Measurements from ENCODE around the gene SCUBE1. TPM values are rescaled to one million over a fixed set of nuclear protein-coding genes. Genes with fewer than 3 reads are reported as not detected.

Gene SCUBE1
- polyA plus RNA-seq, 1 experiment, result not detected

- Histone ChIP-seq H3K4me3 (ENCODE audit: low read depth, low read length) (no peak overlapping the region), H3K27me3 (ENCODE audit: control insufficient read depth, insufficient read depth, low read length) (peaks cover 14% of the 10 kb centered on the region), H3K36me3 (ENCODE audit: control insufficient read depth, insufficient read depth, low read length) (no peaks in the 10 kb centered on the region)
- POLR2A ChIA-PET, result no interaction called here
- TF ChIP-seq CTCF (IDR thresholded peaks at IDR 0.05; ENCODE audit: insufficient read depth, low read depth, low read length), result no peak
- DNase-seq (ENCODE audit: low read depth), result no peak
- CTCF ChIA-PET, result interaction anchor here (1.6 to 16.5 kb wide), 3 partner anchors 10 to 120 kb away, joined by 8 to 215 read pairs (median 11); no protein-coding TSS in a partner anchor
Observed at GRCh38 chr22:43263645-43264514, 79.3 kb downstream of the SCUBE1 start.

DNA sequence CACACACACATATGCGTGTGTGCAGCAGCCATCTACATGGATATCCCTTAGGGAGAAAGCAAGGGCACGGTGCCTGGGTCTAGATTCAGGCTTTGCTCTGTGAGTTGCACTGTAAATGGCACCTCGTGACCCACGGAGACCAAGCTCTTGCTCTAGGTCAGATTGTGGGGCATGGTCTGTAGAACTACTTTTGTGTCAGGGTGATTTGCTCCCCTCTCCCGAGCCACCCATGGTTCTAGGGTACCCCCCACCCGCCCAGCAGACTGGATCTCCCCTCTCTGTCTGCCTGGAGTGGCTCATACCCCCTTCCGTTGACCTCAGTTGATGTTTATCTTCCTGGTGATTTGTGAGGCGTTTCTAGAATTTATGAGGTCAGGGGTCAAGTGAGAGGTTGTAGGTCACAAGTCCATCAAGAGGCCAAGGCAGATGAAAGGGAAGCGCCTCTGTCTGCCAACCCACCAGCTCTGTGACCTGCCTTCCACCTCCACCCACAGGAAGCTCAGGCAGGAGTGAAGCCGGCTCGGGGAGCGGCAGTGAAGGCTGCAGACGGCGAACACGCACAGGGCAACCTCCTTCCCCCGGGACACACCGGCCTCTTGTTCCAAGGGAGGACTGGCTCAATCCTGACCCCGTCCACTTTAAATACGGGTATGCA, 80.1 kb downstream of the SCUBE1 start:
- no peak for DNase-seq (ENCODE audit: low read depth)
- CTCF ChIA-PET, result interaction anchor here (1.6 kb wide), 1 partner anchor 83 kb away, joined by 8 read pairs; no protein-coding TSS in a partner anchor

DNA sequence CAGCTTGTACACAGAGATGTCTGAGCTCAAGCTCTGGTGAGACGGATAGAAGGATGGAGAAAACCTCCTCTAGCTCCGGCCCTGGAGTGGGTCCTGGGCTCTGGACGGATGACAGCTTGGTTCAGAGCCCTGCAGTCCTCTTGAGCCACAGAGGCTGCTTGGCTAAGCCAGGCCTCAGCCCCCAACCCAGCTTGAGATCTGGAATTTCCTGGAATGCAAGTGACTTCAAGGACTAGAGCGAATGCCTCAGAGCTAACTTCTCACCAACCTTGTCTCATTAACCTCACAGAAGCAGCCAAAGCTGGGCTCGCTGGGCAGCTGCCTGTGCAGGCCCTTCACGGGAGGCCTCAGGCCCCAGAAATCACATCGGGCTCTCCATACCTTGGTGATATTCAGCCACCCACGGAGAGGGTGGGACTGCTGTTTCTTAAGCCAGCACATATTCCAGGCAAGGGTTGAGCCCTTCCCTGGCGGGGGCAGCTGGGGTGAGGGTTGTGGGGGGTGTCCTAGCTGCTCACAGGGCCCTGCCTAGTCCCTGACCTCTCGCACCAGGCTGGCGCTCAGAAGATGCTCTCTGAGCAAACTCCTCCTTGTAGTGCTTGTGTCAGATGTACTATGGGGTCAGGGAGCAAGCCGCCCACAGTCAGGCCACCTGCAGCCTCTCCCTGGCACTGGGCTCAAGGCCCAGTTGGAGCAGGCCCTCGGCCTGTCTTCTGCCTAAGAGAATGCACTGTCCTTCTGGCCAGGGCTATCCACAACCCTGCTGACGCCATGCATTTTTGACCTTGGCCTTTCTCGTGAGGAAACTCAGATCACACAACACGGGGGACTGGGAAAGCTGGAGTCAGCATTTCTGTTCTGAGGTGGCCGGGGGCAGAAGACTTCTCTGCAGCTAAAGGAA, 82.6 kb downstream of the SCUBE1 start:
- H3K4me3 ChIP-seq (ENCODE audit: low read depth, low read length), result no peak overlapping the region
- H3K36me3 ChIP-seq (ENCODE audit: control insufficient read depth, insufficient read depth, low read length), result no peaks in the 10 kb centered on the region
- CTCF ChIA-PET, result interaction anchor here (0.6 to 4.1 kb wide), 7 partner anchors 13 to 602 kb away, joined by 3 to 24 read pairs (median 3); no protein-coding TSS in a partner anchor
- no peak for TF ChIP-seq CTCF (IDR thresholded peaks at IDR 0.05; ENCODE audit: insufficient read depth, low read depth, low read length)
- POLR2A ChIA-PET, result no interaction called here
- peaks cover 10% of the 10 kb centered on the region for H3K27me3 ChIP-seq (ENCODE audit: control insufficient read depth, insufficient read depth, low read length)
- no peak for DNase-seq (ENCODE audit: low read depth)

More for the DNA sequence above, 80.1 kb downstream of the SCUBE1 start:
- Histone ChIP-seq H3K27me3 (ENCODE audit: control insufficient read depth, insufficient read depth, low read length) (peaks cover 12% of the 10 kb centered on the region), H3K4me3 (ENCODE audit: low read depth, low read length) (no peak overlapping the region), H3K36me3 (ENCODE audit: control insufficient read depth, insufficient read depth, low read length) (no peaks in the 10 kb centered on the region)
- POLR2A ChIA-PET, result no interaction called here
- TF ChIP-seq CTCF (IDR thresholded peaks at IDR 0.05; ENCODE audit: insufficient read depth, low read depth, low read length), result no peak

- DNase-seq (ENCODE audit: low read depth), result no peak
- Histone ChIP-seq H3K27me3 (ENCODE audit: control insufficient read depth, insufficient read depth, low read length) (peaks cover 7% of the 10 kb centered on the region), H3K4me3 (ENCODE audit: low read depth, low read length) (no peak overlapping the region), H3K36me3 (ENCODE audit: control insufficient read depth, insufficient read depth, low read length) (no peaks in the 10 kb centered on the region)
- ChIA-PET POLR2A (no interaction called here), CTCF (interaction anchor here (1.0 to 2.3 kb wide), 3 partner anchors 10 to 130 kb away, joined by 3 to 6 read pairs (median 5); no protein-coding TSS in a partner anchor)
- TF ChIP-seq CTCF (IDR thresholded peaks at IDR 0.05; ENCODE audit: insufficient read depth, low read depth, low read length), result no peak
Observed at GRCh38 chr22:43257961-43258360, 85.2 kb downstream of the SCUBE1 start.

Measured in BJ (cell line).